ENCODE measurements around the gene RNF187. TPM values are rescaled to one million over a fixed set of nuclear protein-coding genes. Genes with fewer than 3 reads are reported as not detected.

The RNF187 gene
- total RNA-seq, 1 donor from 2014 or later: 129 TPM

DNA sequence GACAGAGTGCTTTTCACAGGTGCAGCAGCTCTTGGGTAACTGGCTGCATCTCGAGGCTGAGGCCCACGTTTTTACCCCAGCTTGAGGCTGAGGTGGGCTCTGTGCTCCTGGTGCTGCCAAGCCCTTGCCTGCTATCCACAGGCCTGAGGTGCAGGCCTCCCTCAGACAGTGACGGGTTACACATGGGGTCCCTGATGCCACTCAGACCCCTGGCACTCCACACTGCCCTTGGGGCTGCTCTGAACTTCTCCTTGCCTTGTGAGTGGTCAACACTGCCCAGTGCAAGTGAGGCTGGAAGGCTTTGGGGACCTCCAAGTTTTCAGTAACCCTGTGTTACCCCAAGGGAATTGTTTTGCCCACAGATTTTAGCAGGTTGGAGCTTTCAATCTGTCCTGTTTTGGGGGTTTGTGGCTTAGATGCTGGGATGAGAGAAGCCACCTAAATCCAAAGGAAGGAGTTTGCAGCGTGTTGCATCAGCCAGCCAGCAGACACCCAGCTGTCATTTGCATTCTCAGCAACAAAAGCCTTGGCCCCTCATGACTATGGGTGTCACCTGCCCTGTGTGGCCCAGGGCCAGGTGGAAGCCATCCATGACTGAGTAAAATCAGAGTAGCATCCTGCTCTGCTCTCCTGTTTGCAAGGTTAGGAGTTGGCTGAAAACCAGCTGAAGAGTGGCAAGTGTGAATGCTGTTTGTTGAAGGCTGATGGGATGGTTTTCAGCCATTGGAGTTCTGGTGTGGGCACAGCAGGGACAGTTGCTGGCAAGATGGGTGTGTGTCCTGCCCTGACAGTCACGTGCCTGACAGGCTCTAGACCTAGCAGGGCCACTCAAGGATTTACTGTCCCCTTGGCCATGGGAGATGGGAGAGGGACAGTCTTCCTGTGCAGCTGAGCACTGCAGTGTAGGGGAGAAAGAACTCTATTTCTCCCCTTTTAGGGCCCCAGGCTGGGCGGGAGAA is 3.2 kb downstream of the RNF187 start:
- Mint-ChIP-seq H3K27ac (ENCODE audit: unreplicated experiment) (peak overlapping the region; percentile 35), H3K4me3 (peak overlapping the region; percentile 88), H3K9me3 (no peaks in the 10 kb centered on the region), H3K36me3 (ENCODE audit: low read depth) (peaks cover 14% of the 10 kb centered on the region), H3K4me1 (peaks cover 24% of the 10 kb centered on the region), H3K27me3 (ENCODE audit: low read depth) (no peaks in the 10 kb centered on the region)
- no peak for DNase-seq (ENCODE audit: low read depth, low spot score)
- TF ChIP-seq, protein P1, sequence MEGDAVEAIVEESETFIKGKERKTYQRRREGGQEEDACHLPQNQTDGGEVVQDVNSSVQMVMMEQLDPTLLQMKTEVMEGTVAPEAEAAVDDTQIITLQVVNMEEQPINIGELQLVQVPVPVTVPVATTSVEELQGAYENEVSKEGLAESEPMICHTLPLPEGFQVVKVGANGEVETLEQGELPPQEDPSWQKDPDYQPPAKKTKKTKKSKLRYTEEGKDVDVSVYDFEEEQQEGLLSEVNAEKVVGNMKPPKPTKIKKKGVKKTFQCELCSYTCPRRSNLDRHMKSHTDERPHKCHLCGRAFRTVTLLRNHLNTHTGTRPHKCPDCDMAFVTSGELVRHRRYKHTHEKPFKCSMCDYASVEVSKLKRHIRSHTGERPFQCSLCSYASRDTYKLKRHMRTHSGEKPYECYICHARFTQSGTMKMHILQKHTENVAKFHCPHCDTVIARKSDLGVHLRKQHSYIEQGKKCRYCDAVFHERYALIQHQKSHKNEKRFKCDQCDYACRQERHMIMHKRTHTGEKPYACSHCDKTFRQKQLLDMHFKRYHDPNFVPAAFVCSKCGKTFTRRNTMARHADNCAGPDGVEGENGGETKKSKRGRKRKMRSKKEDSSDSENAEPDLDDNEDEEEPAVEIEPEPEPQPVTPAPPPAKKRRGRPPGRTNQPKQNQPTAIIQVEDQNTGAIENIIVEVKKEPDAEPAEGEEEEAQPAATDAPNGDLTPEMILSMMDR (conservative IDR thresholded peaks at IDR 0.05): no peak

DNA sequence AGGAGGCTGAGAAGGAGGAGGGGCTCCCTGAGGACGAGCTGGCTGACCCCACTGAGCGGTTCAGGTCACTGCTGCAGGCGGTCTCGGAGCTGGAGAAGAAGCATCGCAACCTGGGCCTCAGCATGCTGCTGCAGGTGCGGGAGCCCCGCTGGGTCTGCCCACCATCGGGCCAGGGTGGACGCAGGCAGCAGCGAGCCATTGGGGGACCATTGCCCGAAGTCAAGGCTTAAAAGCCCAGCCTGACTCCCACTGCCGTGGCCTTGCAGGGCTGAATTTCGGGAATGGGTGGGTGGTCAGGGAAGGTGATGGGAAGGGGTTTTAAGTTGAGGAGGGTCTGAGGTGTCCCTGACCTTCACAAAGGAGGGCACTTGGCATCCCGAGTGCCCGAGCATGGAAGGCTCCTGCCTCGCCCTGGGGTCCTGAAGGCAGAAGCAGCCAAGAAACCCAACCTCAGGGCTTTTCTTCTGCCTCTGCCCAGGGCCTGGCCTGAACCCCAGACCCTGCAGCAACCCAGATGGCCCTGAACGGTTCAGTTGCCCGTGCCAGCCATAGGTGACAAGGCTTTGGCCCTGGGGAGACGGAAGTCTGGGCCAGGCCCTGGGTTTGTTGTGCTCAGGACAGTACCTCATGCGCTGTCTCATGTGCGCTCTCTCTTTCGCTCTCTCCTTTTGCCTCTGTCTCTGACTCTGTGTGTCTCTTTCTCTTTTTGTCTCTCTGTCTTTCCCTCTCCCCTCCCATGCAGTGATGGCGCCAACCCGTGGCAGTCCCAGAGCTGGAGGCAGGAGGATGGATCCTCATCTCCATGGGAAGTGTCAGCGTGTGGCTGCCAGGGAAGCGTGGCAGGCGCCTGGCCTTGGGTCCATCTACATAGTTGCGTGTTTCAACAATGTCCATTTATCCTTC is 6.2 kb downstream of the RNF187 start:
- Mint-ChIP-seq H3K27me3 (ENCODE audit: low read depth) (no peaks in the 10 kb centered on the region), H3K4me1 (peaks cover 16% of the 10 kb centered on the region), H3K27ac (ENCODE audit: unreplicated experiment) (no peak overlapping the region), H3K9me3 (no peaks in the 10 kb centered on the region), H3K4me3 (no peak overlapping the region), H3K36me3 (ENCODE audit: low read depth) (peaks cover 16% of the 10 kb centered on the region)
- DNase-seq (ENCODE audit: low read depth, low spot score): no peak
- TF ChIP-seq, protein P1 (conservative IDR thresholded peaks at IDR 0.05): no peak

DNA sequence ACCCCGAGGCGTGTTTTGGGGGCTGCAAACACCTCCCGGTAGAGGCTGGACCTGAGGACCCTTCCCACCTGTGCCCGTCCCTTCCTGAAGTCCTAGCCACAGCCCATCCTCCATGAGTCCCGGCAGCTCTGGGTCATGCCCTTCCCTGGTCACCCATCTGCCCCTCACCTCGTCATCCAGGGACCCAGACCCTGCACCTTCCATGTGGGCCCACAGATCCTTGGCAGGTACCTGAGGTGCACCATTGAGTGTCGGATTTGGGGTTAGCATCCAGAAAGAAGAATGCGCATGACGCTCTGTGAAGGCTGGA is 6.8 kb downstream of the RNF187 start:
- Mint-ChIP-seq H3K27me3 (ENCODE audit: low read depth) (no peaks in the 10 kb centered on the region), H3K4me3 (no peak overlapping the region), H3K4me1 (peaks cover 11% of the 10 kb centered on the region), H3K9me3 (no peaks in the 10 kb centered on the region), H3K36me3 (ENCODE audit: low read depth) (peaks cover 16% of the 10 kb centered on the region), H3K27ac (ENCODE audit: unreplicated experiment) (no peak overlapping the region)
- TF ChIP-seq, protein P1 (conservative IDR thresholded peaks at IDR 0.05): no peak
- no peak for DNase-seq (ENCODE audit: low read depth, low spot score)

DNA sequence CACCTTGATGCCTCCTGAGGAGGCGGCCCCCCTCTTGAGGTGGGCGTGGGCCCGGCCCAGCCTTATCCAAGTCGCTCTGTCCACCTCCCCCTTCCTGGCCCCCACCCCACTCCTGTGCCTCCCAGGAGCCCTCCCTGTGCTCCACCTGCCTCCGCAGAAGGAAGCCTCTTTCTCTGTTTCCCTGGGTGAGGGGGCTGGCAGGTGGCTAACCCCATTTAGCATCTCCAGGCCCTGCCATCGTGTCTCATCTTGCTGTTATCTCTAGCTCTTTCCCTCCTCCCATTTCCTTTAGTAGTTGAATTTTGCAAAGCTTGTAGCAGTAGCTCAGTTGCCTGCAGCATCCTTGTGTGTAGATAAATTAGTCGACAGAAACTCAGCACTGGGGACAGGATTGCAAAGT is 7.2 kb downstream of the RNF187 start:
- Mint-ChIP-seq H3K4me3 (no peak overlapping the region), H3K4me1 (peaks cover 11% of the 10 kb centered on the region), H3K36me3 (ENCODE audit: low read depth) (peaks cover 16% of the 10 kb centered on the region), H3K27ac (ENCODE audit: unreplicated experiment) (no peak overlapping the region), H3K27me3 (ENCODE audit: low read depth) (no peaks in the 10 kb centered on the region), H3K9me3 (no peaks in the 10 kb centered on the region)
- DNase-seq (ENCODE audit: low read depth, low spot score): no peak
- TF ChIP-seq, protein P1 (conservative IDR thresholded peaks at IDR 0.05): no peak

DNA sequence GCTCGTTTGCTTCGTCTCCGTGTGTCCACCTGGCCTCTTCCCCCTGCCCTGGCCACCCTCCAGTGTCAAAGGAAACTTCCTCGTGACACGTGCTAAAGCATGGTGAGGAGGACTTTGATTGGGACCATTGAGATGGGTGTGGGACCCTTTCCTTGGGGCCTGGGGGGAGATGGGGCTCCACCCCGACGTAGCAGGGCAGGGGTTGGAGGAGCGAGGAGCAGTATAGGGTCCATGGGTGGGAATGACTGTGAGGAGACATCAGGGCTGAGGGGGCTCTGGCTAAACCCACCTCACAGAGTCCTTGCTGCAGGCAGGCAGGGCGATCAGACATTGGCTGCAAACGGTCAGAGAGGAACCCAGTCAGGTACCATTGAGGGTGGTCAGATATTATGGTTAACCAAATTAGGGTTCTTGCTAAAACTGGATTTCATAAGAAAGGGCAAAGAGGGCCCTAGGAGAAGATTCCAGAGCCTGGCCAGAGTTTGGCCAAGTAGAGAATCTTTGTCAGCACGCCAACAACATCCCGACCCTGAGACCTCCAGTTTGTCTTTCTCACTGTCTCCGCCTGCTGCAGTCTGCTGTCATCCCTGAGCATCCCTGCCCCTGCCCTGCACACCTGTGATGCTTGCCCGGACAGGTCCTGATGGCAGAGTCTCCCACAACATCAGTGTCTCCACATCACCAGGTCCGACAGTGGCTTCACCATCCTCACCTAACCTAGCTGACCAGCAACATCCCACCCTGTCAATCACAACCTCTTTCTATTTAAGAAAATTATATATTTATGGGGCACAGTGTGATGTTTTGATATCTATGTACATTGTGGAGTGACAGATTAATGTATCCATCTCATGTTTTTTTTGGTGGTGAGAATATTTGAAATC is 8.0 kb downstream of the RNF187 start:
- H3K9me3 Mint-ChIP-seq: no peaks in the 10 kb centered on the region
- H3K27ac Mint-ChIP-seq (ENCODE audit: unreplicated experiment): peak overlapping the region; percentile 48
- TF ChIP-seq, protein P1 (conservative IDR thresholded peaks at IDR 0.05): no peak
- peaks cover 14% of the 10 kb centered on the region for H3K36me3 Mint-ChIP-seq (ENCODE audit: low read depth)
- DNase-seq (ENCODE audit: low read depth, low spot score): no peak
- H3K4me3 Mint-ChIP-seq: no peak overlapping the region
- peaks cover 7% of the 10 kb centered on the region for H3K4me1 Mint-ChIP-seq
- H3K27me3 Mint-ChIP-seq (ENCODE audit: low read depth): no peaks in the 10 kb centered on the region

Data from neural crest cell (in vitro differentiated cells).